Peyer's patch (tissue), 4 donors: ENCODE results near the gene KLK2. TPM values are rescaled to one million over a fixed set of nuclear protein-coding genes. Genes with fewer than 3 reads are reported as not detected.

ENCODE experiments used
- DNase-seq, 3 donors: peaks; one replicate each; pipeline ENCODE4 v3.0.0-alpha.2; 2017 to 2019
- H3K27ac ChIP-seq, 4 donors: fragments of 200-600 bp; sonication (generic); one replicate each; pipeline ENCODE4 v1.5.1; 2016 to 2019
- H3K27me3 ChIP-seq, 2 donors: fragments of 200-600 bp; sonication (generic); one replicate each; pipeline ENCODE4 v1.5.1; 2019
- H3K36me3 ChIP-seq, 3 donors: fragments of 200-600 bp; sonication (generic); one replicate each; pipeline ENCODE4 v1.5.1; 2016 to 2019
- H3K4me1 ChIP-seq, 4 donors: fragments of 200-600 bp; sonication (generic); one replicate each; pipeline ENCODE4 v1.5.1; 2016 to 2019
- H3K4me3 ChIP-seq, 4 donors: fragments of 200-600 bp; sonication (generic); 1 replicate in 3 of 4; 2 replicates in 1 of 4; pipeline ENCODE4 v1.5.1; 2016 to 2019; ENCODE audit warnings: mild to moderate bottlenecking in 1 of 4
- H3K9me3 ChIP-seq, 4 donors: fragments of 200-600 bp; sonication (generic); one replicate each; pipeline ENCODE4 v1.5.1; 2016 to 2019; ENCODE audit warnings: mild to moderate bottlenecking in 1 of 4
- POLR2A ChIP-seq, 2 donors: fragments of 450-650 bp; IDR thresholded peaks; one replicate each; pipeline ENCODE4 v1.5.1; 2017; ENCODE audit warnings: antibody characterized with exemption in 2 of 2, mild to moderate bottlenecking in 2 of 2, moderate library complexity in 2 of 2
- total RNA-seq, 4 donors: library from RNA; depleted of rRNA; stranded (reverse); fragments of >200 nt; gene quantifications; one replicate each; pipeline ENCODE4 v1.1.0, GENCODE V29; 2016
- TF ChIP-seq, protein P1 (sequence below), 6 experiments: fragments of 450-650 bp in 4 of 6; fragments of 200-600 bp in 2 of 6; sonication (generic) in 1 of 6; IDR thresholded peaks; one replicate each; pipeline ENCODE4 v1.5.1; 2017 to 2019; ENCODE audit warnings: antibody characterized with exemption in 6 of 6, mild to moderate bottlenecking in 3 of 6, moderate library complexity in 1 of 6

The KLK2 gene
- total RNA-seq, 4 donors from 2014 or later: not detected

DNA sequence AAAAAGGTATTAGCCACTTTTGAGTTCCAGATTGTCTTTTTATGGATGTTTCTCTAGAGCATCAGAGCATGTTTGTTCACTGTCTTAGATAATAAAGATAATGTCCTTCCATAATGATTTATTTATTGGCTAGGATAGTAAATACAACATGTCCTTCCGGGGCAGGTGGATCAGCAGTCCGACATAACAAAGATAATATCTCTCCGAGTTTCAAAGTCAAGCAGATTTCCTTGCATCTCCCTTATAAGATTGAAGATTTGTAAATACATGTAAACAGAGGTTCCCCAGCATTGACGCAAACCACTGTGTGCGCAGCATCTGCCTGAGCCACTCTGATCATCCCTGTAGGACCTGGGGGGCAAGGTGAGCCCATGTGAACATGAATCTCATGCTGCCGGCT lies 31.1 kb upstream of the KLK2 start:
- H3K27ac ChIP-seq: no peak overlapping the region
- TF ChIP-seq, protein P1, sequence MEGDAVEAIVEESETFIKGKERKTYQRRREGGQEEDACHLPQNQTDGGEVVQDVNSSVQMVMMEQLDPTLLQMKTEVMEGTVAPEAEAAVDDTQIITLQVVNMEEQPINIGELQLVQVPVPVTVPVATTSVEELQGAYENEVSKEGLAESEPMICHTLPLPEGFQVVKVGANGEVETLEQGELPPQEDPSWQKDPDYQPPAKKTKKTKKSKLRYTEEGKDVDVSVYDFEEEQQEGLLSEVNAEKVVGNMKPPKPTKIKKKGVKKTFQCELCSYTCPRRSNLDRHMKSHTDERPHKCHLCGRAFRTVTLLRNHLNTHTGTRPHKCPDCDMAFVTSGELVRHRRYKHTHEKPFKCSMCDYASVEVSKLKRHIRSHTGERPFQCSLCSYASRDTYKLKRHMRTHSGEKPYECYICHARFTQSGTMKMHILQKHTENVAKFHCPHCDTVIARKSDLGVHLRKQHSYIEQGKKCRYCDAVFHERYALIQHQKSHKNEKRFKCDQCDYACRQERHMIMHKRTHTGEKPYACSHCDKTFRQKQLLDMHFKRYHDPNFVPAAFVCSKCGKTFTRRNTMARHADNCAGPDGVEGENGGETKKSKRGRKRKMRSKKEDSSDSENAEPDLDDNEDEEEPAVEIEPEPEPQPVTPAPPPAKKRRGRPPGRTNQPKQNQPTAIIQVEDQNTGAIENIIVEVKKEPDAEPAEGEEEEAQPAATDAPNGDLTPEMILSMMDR (IDR thresholded peaks at IDR 0.05): no peak
- TF ChIP-seq POLR2A (IDR thresholded peaks at IDR 0.05): no peak
- H3K27me3 ChIP-seq: no peaks in the 10 kb centered on the region
- H3K4me3 ChIP-seq: no peak overlapping the region
- peaks cover 0 to 10% (median 4%) of the 10 kb centered on the region in 4 donors for H3K9me3 ChIP-seq
- DNase-seq: no peak
- H3K36me3 ChIP-seq: no peaks in the 10 kb centered on the region
- H3K4me1 ChIP-seq: no peaks in the 10 kb centered on the region

DNA sequence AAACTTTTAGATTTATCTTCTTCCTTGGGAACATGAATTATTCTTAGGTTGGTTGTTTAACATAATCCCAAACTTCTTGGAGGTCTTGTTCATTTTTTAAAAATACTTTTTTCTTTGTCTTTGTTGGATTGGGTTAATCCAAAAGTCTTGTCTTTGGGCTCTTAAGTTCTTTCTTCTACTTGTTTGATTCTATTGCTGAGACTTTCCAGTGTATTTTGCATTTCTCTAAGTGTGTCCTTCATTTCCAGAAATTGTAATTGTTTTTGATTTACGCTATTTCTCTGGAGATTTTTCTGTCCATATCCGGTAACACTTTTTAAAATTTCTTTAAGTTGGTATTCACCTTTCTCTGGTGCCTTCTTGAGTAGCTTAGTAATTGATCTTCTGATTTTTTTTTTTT lies 30.0 kb upstream of the KLK2 start:
- Histone ChIP-seq H3K4me1 (no peaks in the 10 kb centered on the region), H3K4me3 (no peak overlapping the region), H3K27me3 (no peaks in the 10 kb centered on the region), H3K36me3 (no peaks in the 10 kb centered on the region), H3K27ac (no peak overlapping the region), H3K9me3 (peaks cover 0 to 10% (median 4%) of the 10 kb centered on the region in 4 donors)
- DNase-seq: no peak
- TF ChIP-seq POLR2A (IDR thresholded peaks at IDR 0.05): no peak
- TF ChIP-seq, protein P1 (IDR thresholded peaks at IDR 0.05): no peak

DNA sequence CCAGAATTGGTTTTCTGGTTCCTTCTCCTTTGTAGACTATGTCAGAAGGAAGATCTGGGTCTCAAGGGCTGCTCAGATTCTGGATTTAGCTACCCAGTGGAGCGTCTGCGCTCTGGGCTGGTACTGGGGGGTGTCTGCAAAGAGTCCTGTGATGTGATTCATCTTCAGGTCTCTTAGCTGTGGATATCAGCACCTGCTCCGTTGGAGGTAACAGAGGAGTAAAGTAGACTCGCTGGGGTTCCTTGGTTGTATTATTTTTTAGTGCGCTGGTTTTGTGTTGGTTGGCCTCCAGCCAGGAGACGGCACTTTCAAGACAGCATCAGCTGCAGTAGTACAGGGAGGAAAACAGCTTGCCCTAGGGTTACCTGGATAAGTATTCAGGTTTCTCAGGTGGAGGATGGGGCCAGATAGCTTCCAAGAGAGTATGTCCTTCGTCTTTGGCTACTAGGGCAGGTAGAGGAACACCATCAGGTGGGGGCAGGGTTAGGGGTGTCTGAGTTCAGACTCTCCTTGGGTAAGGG lies 29.5 kb upstream of the KLK2 start:
- Histone ChIP-seq H3K27me3 (no peaks in the 10 kb centered on the region), H3K27ac (no peak overlapping the region), H3K9me3 (peaks cover 0 to 10% (median 4%) of the 10 kb centered on the region in 4 donors), H3K4me1 (no peaks in the 10 kb centered on the region), H3K4me3 (no peak overlapping the region), H3K36me3 (no peaks in the 10 kb centered on the region)
- TF ChIP-seq POLR2A (IDR thresholded peaks at IDR 0.05): no peak
- TF ChIP-seq, protein P1 (IDR thresholded peaks at IDR 0.05): no peak
- DNase-seq: no peak

DNA sequence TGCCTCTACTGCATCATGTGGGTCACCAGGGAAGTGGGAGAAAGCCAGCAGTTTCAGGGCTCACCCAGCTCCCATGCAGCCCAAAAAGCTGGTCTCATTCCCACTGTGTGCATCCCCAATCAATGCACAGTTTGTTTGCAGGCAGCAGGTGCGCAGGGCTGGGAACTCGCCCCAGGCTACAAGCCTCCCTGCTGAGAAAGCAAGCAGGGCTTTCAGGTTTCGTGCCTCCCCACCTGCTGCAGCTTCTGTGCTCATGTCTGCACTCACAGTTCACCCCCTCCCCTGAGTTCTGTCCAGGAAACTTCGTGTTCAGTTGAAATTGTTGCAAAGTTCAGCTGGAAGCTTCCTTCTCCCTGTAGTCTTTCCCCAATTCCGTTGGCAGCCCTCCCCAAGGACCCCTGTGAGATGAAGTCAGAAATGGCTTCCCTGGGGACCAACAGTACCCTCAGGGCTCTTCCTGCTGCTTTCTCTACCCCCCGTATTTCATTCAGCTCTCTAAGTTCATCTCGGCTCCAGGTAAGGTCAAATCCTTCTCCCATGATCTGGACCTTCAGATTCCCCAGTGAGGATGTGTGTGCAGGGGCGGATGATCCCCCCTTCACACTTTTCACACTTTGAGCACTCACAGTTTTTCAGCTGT lies 28.8 kb upstream of the KLK2 start:
- TF ChIP-seq POLR2A (IDR thresholded peaks at IDR 0.05): no peak
- TF ChIP-seq, protein P1 (IDR thresholded peaks at IDR 0.05): no peak
- H3K4me3 ChIP-seq: no peak overlapping the region
- DNase-seq: peak in 1 of 3 donors; percentile 25

GRCh38 chr19:50850738-50851137 lies 22.5 kb upstream of the KLK2 start:
- no peaks in the 10 kb centered on the region for H3K36me3 ChIP-seq
- no peak for DNase-seq
- no peaks in the 10 kb centered on the region for H3K4me1 ChIP-seq
- H3K27me3 ChIP-seq: no peaks in the 10 kb centered on the region
- H3K4me3 ChIP-seq: no peak overlapping the region
- no peaks in the 10 kb centered on the region for H3K9me3 ChIP-seq
- TF ChIP-seq POLR2A (IDR thresholded peaks at IDR 0.05): no peak
- TF ChIP-seq, protein P1 (IDR thresholded peaks at IDR 0.05): no peak
- no peak overlapping the region for H3K27ac ChIP-seq

More for the DNA sequence above, 28.8 kb upstream of the KLK2 start:
- no peaks in the 10 kb centered on the region for H3K36me3 ChIP-seq
- no peaks in the 10 kb centered on the region for H3K4me1 ChIP-seq
- H3K27ac ChIP-seq: no peak overlapping the region
- H3K9me3 ChIP-seq: peaks cover 0 to 10% (median 4%) of the 10 kb centered on the region in 4 donors
- no peaks in the 10 kb centered on the region for H3K27me3 ChIP-seq
